ENCODE measurements around the gene NGB. TPM values are rescaled to one million over a fixed set of nuclear protein-coding genes. Genes with fewer than 3 reads are reported as not detected.

The NGB gene
- total RNA-seq, 1 donor from 2014 or later: 0.22 TPM

GRCh38 chr14:77305696-77306095, 34.7 kb upstream of the NGB start:
- H3K36me3 Mint-ChIP-seq (ENCODE audit: unreplicated experiment): no peaks in the 10 kb centered on the region
- TF ChIP-seq, protein P1, sequence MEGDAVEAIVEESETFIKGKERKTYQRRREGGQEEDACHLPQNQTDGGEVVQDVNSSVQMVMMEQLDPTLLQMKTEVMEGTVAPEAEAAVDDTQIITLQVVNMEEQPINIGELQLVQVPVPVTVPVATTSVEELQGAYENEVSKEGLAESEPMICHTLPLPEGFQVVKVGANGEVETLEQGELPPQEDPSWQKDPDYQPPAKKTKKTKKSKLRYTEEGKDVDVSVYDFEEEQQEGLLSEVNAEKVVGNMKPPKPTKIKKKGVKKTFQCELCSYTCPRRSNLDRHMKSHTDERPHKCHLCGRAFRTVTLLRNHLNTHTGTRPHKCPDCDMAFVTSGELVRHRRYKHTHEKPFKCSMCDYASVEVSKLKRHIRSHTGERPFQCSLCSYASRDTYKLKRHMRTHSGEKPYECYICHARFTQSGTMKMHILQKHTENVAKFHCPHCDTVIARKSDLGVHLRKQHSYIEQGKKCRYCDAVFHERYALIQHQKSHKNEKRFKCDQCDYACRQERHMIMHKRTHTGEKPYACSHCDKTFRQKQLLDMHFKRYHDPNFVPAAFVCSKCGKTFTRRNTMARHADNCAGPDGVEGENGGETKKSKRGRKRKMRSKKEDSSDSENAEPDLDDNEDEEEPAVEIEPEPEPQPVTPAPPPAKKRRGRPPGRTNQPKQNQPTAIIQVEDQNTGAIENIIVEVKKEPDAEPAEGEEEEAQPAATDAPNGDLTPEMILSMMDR (IDR thresholded peaks at IDR 0.05; ENCODE audit: partially characterized antibody, unreplicated experiment): no peak
- no peak overlapping the region for H3K4me3 Mint-ChIP-seq (ENCODE audit: unreplicated experiment)

GRCh38 chr14:77303417-77304156, 32.6 kb upstream of the NGB start:
- Mint-ChIP-seq H3K27me3 (ENCODE audit: unreplicated experiment) (peaks cover 2% of the 10 kb centered on the region), H3K4me3 (ENCODE audit: unreplicated experiment) (no peak overlapping the region), H3K27ac (ENCODE audit: unreplicated experiment) (no peak overlapping the region), H3K4me1 (ENCODE audit: low read depth, unreplicated experiment) (peaks cover 19% of the 10 kb centered on the region), H3K9me3 (ENCODE audit: unreplicated experiment) (no peaks in the 10 kb centered on the region), H3K36me3 (ENCODE audit: unreplicated experiment) (no peaks in the 10 kb centered on the region)
- TF ChIP-seq, protein P1 (IDR thresholded peaks at IDR 0.05; ENCODE audit: partially characterized antibody, unreplicated experiment): no peak
- DNase-seq: no peak

More at GRCh38 chr14:77305696-77306095, 34.7 kb upstream of the NGB start:
- H3K27ac Mint-ChIP-seq (ENCODE audit: unreplicated experiment): no peak overlapping the region
- H3K27me3 Mint-ChIP-seq (ENCODE audit: unreplicated experiment): peaks cover 2% of the 10 kb centered on the region
- no peak for DNase-seq
- no peaks in the 10 kb centered on the region for H3K9me3 Mint-ChIP-seq (ENCODE audit: unreplicated experiment)
- peaks cover 25% of the 10 kb centered on the region for H3K4me1 Mint-ChIP-seq (ENCODE audit: low read depth, unreplicated experiment)

DNA sequence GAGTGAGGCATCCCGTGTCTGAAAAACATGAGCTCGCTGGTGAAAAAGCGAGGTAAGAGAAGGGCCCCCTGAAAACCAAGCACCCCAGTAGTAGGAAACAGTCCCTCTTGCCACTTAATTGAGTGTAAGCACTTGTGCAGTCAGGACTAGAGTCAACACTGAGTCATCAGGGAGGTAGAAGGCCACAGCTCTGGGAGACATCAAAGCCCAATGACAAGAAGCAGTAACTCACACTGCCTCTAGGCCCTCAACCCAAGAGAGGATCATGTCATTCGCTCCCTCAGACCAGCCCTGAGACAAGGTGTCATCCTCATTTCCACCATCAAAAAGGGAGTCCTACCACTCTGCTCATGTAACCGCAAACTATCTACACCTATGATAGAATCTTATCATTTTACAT, 31.9 kb upstream of the NGB start:
- no peak for DNase-seq
- no peak overlapping the region for H3K27ac Mint-ChIP-seq (ENCODE audit: unreplicated experiment)
- H3K27me3 Mint-ChIP-seq (ENCODE audit: unreplicated experiment): peaks cover 2% of the 10 kb centered on the region
- peaks cover 5% of the 10 kb centered on the region for H3K36me3 Mint-ChIP-seq (ENCODE audit: unreplicated experiment)
- no peaks in the 10 kb centered on the region for H3K9me3 Mint-ChIP-seq (ENCODE audit: unreplicated experiment)
- TF ChIP-seq, protein P1 (IDR thresholded peaks at IDR 0.05; ENCODE audit: partially characterized antibody, unreplicated experiment): no peak
- no peak overlapping the region for H3K4me3 Mint-ChIP-seq (ENCODE audit: unreplicated experiment)
- peaks cover 24% of the 10 kb centered on the region for H3K4me1 Mint-ChIP-seq (ENCODE audit: low read depth, unreplicated experiment)

- H3K36me3 Mint-ChIP-seq (ENCODE audit: unreplicated experiment): peaks cover 6% of the 10 kb centered on the region
- H3K27me3 Mint-ChIP-seq (ENCODE audit: unreplicated experiment): peaks cover 2% of the 10 kb centered on the region
- H3K4me1 Mint-ChIP-seq (ENCODE audit: low read depth, unreplicated experiment): peaks cover 21% of the 10 kb centered on the region
- no peaks in the 10 kb centered on the region for H3K9me3 Mint-ChIP-seq (ENCODE audit: unreplicated experiment)
- TF ChIP-seq, protein P1 (IDR thresholded peaks at IDR 0.05; ENCODE audit: partially characterized antibody, unreplicated experiment): peak; percentile 88
- peak; percentile 87 for DNase-seq
- peak overlapping the region; percentile 27 for H3K4me3 Mint-ChIP-seq (ENCODE audit: unreplicated experiment)
- H3K27ac Mint-ChIP-seq (ENCODE audit: unreplicated experiment): no peak overlapping the region
These were observed 30.1 kb upstream of the NGB start for GRCh38 chr14:77301103-77301502.

DNA sequence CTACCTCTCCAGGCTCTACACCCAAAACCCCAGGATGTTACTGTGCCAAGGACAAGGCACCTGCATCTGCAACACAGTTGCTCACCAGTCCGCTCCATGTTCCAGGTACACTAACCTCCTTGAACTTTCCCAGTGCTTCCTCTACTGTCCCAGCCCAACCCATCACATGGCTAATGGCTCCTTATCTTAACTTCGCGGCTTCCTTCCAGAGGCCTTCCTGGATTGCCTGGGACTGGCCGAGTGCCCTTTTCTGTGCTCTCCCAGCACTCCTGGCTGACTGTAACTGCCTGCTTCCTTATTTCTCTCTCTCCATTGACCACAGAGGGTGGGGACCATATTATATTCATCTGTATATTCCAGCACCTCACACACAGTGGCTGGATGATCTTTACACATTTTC, 28.8 kb upstream of the NGB start:
- Mint-ChIP-seq H3K36me3 (ENCODE audit: unreplicated experiment) (peaks cover 10% of the 10 kb centered on the region), H3K4me3 (ENCODE audit: unreplicated experiment) (no peak overlapping the region), H3K4me1 (ENCODE audit: low read depth, unreplicated experiment) (peaks cover 21% of the 10 kb centered on the region), H3K27ac (ENCODE audit: unreplicated experiment) (no peak overlapping the region), H3K27me3 (ENCODE audit: unreplicated experiment) (peaks cover 2% of the 10 kb centered on the region), H3K9me3 (ENCODE audit: unreplicated experiment) (no peaks in the 10 kb centered on the region)
- no peak for DNase-seq
- TF ChIP-seq, protein P1 (IDR thresholded peaks at IDR 0.05; ENCODE audit: partially characterized antibody, unreplicated experiment): no peak

Measured in glutamatergic neuron (in vitro differentiated cells).